ENCODE measurements around the gene H6PD.

Gene H6PD

DNA sequence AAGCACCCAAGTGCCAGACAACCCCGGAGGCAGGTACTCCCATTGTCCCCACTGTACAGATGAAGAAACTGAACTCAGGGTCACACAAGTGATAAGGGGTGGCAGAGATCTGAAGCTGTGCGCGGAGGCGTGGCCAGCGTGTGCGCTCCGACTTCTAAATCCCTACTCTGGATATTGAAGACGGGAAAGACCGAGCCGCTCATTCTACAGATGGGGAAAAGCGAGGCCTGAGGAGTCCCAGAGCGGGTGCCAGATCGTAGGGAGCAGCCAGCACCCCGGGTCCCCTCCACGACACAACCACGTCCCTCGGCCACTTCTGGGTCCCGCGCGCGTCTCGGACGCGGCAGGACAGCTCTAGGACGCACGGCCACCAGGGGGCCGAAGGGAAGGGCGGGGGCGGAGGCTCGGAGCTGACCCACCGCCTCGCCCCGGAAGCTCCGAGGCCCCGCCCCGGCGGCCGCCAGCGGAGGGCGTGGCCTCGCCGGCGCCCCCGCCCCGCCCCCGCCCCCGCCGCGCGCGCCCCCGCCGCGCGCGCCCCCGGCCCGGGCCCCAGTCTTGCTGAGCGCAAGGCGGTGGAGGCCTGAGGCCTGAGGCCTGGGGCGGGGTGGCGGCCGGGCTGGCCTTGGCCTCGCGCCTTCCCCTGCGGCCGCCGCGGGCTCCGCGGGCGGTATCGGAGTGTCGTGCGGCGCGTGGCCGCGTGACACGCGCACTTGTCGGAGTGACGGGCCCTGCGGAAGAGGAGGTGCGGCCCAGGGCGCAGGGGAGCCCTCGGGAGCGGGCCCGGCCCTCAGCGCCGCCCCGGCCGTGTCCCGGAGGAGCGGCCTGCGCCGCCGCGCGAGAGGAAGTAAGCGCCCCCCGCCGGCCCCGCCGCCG is at the start of gene H6PD:
H6PD (plus strand) TSS at position 552 of the 873 bp plus-strand sequence. CDS start 10,161 bp downstream, outside the sequence.
- peak; percentile 93 for DNase-seq

DNA sequence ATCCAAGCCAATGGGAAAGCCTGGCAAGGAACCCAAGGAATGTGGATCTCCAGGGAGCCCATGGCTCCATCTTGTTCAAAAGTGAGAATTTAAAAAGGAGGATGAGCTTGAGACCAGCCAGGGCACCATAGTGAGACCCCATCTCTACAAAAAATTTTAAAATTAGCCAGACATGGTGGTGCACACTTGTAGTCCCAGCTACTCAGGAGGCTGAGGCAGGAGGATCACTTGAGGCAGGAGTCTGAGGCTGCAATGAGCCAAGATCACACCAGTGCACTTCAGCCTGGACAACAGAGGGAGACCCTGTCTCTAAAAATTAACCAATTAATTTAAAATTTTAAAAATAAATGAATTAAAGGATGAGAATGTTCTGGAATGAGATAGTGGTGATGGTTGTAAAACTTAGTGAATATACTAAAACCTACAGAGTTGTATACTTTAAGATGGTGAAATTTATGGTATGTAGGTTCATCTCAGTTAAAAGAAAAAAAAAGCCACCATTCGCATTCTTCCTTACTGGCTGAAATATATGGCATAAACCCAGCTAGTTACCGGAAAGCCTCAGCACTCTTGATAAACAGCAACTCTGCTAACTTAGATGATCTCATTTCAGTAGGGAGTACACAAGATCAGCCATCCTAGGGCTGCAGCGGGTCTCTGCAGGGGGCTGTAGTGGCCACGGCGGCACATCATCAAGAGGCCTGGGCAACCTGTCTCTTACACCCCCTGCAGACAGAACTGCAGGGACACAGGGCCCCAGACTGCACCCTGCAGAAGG is 48.3 kb upstream of the H6PD start:
- DNase-seq, result no peak

DNA sequence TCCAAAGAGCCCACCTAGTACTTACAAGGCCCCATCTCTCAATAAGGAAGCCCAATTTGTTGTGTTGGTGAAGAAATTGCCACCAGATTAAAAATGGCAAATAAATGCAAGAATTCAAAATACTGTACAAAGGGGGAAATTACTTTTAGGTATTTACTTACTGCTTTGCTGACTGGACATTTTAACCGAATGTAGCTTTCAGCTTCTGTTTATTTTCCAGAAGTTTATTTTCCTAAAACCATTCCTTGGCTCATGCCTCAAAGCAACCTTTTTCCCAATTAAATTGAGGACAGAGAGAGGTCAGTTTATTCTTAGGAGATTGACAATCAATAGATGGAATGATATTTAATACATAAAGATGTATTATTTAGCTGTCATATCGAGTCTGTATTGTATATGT is 47.6 kb upstream of the H6PD start:
- no peak for DNase-seq

DNA sequence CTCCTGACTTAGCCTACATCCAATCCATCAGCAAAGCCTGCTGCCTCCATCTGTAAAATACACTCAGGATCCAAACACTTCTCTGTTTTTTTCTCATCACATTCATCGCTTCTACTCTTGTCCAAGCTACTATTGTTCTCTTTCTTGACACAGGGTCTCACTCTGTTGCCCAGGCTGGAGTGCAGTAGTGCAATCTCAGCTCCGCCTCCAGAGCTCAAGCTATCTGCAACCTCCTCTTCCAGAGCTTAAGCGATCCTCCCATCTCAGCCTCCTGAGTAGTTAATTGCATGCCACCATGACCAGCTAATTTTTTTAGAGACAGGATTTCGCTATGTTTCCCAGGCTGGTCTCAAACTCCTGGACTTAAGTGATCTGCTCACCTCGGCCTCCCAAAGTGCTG is 44.3 kb upstream of the H6PD start:
- DNase-seq, result no peak

DNA sequence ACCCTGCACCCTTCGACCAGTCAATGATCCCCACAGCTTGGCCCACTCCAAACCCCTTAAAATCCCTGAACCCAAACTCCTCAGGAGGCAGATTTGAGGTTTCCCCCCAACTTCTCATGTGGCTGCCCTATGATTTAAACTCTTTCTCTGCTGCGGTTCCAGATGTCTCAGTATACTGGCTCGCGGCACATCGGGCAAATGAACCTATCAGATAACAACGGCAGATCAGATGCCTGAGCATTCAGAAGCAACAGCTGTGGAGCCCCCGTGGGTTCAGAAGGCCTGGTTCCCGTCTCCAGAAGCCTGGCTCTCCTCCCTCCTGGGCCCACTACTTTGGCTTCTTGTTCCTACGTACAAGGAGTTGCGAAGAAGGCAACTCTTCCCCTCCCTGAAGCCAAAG is 43.3 kb upstream of the H6PD start:
- DNase-seq, result no peak

GRCh38 chr1:9192578-9193232 is 41.9 kb upstream of the H6PD start:
- DNase-seq, result no peak

GRCh38 chr1:9193233-9193625 is 41.3 kb upstream of the H6PD start:
- DNase-seq, result no peak

DNA sequence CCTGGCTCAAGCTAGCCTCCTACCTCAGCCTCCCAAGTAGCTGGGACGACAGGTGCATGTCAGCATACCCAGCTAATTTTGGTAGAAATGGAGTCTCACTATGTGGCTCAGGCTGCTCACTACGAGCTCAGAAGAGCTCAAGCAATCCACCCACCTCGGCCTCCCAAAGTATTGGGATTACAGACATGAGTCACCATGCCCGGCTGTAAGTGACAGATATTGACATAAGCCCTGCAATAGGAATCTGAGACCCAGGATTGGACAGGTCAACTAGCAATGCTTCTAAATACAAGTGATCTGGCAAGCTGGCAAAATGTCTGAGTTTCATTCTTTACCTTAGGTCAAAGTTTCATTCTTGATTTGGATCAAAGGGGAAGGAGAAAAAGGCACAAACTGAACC is 40.5 kb upstream of the H6PD start:
- DNase-seq, result no peak

GRCh38 chr1:9195651-9196050 is 38.9 kb upstream of the H6PD start:
- DNase-seq, result no peak

GRCh38 chr1:9196129-9197040 is 38.2 kb upstream of the H6PD start:
- peak; percentile 81 for DNase-seq

GRCh38 chr1:9197186-9198099 is 37.1 kb upstream of the H6PD start:
- DNase-seq, result no peak

GRCh38 chr1:9198538-9199361 is 35.8 kb upstream of the H6PD start:
- DNase-seq, result no peak

- DNase-seq, result no peak
Observed at GRCh38 chr1:9200441-9200840, 34.1 kb upstream of the H6PD start.

DNA sequence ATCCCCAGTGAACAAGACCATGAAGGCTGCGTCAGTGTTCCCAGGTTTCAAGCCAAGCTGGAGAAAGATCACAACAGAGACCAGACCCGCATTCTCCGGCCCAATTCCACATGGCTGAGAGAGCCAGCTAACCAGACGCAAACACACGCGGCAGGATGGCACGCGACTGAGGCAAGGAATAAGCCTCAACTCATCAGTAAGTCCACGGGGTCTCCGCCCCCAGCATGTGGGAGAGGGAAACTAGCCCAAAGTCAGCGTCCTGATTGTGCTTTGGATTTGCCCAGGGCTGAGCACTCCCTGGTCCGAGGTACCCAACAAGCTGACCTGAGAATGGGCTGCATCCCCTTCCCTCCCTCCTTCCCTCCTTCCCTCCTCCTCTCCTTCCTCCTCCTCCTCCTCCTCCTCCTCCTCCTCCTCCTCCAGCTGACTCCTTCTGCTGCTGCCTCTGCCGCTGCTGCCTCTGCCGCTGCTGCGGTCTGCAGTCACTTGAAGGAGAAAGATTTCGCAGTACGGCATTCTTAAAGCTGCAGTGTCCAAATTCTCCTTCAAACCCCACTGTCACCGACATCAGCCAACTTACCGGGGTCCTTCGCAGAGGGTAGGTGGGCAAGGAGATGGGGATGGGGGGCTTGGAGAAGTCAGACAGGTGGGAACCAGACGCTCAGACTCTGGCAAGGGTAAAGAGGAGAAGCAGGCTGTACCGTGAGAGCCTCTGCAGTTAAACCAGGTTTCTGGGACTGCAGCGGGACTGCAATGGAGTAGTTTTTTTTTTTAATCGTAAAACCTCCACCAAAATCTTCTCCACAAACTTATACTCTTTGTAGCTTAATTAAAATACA is 33.0 kb upstream of the H6PD start:
- DNase-seq, result no peak

DNA sequence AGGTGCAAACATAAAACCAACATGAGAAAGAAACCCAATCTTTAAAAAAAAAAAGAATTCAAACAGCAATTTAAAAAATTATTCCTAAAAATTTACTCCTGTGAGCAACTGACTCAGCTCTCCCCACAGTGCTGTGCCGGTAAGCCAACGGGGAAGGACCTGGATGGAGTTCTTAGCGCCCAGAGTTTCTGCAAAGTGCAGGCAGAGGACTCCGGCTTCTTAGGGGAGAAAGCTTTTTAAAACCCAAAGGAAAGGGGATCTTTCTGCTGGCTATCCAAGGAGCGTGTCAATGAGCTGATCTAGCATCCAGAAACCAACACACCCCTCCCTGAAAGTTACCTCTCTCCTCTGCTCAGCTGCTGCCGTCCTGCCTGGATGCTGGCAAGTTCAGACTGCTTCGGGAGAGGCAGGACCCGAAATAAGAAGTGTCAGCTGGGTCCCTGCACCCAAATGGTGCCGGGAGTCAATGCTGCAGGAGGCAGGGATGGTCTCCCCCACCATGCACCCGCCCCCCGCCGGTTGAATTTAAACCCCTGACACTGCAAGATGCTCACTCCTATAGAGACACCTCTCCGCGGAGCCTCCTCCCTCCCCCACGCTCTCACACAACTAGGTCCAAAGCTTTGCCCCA is 32.2 kb upstream of the H6PD start:
- DNase-seq, result no peak

GRCh38 chr1:9203511-9203982 is 31.0 kb upstream of the H6PD start:
- DNase-seq, result no peak

GRCh38 chr1:9204156-9204720 is 30.3 kb upstream of the H6PD start:
- no peak for DNase-seq

DNA sequence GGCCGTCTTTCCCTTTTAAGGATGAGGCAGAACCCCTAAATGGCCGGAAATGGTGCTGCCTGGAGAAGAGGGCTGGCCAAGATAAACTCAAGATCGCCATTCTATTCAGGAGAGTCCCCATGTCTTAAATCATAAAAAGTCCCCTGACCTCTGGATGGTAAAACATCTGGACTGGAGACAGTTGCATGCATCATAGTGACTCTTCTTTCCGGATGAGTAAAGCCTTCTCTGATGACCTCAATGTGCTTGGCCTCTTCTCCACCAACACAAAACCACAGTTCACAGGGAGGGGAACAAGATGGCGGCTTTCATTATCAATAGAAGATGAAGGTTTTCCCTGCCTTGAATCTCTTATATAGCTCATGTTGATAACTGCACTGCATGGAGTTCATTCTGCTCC is 27.5 kb upstream of the H6PD start:
- DNase-seq, result no peak

DNA sequence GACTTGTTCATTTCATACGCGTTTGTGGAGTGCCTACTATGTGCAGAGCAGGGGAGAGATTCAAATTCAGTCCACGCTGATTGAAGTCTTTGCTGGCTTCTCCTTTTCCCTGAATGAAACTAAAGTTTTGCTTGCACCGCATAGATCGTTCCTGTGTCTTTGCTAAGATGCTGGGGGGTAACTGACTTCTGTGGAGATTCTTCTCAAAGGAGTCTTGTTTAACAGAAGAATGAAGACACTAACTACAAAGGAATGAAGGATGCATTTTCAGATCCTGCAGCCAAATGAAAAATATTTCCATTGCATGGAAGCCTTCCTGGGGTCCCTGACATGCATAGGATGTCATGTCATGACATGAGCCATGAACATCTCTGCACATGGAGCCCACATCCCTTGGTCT is 26.9 kb upstream of the H6PD start:
- no peak for DNase-seq

Measured in activated effector memory CD4-positive, alpha-beta T cell treated with anti-CD3 and anti-CD28 coated beads, Interleukin-2, amount 50 U/mL, for 16 hours (primary cell).